Large intestine (tissue), 3 donors: ENCODE data around the gene SEMA3E. TPM values are rescaled to one million over a fixed set of nuclear protein-coding genes. Genes with fewer than 3 reads are reported as not detected.
"Not testable (repeated sequence)": the region's sequence is repeated elsewhere in the genome, so short reads cannot be mapped to it uniquely, and the experiment has no call there.

Experiments used
- DNase-seq, 2 donors: peaks; one replicate each; pipeline versions ENCODE4 v3.0.0 to v3.0.0-alpha.2; 2013
- H3K27ac ChIP-seq: one replicate; pipeline ENCODE4 v1.5.1; 2013; ENCODE audit warnings: low read length
- H3K27me3 ChIP-seq: 2 replicates; pipeline ENCODE4 v1.6.1; 2013; ENCODE audit warnings: low read length; ENCODE audit not compliant: control insufficient read depth, insufficient read depth
- H3K36me3 ChIP-seq: 2 replicates; pipeline ENCODE4 v1.6.1; 2013; ENCODE audit warnings: low read length; ENCODE audit not compliant: control insufficient read depth, insufficient read depth
- H3K4me1 ChIP-seq: one replicate; pipeline ENCODE4 v1.6.1; 2013; ENCODE audit warnings: low read length; ENCODE audit not compliant: control insufficient read depth, insufficient read depth
- H3K4me3 ChIP-seq: one replicate; pipeline ENCODE4 v1.5.1; 2013; ENCODE audit warnings: low read length
- H3K9me3 ChIP-seq: one replicate; pipeline ENCODE4 v1.6.1; 2013; ENCODE audit warnings: mild to moderate bottlenecking, low read depth, low read length, moderate library complexity; ENCODE audit not compliant: control insufficient read depth
- WGBS: methylation state at CpG from one replicate; pipeline ENCODE4 v1.1.5; 2013; ENCODE audit warnings: low lambda C conversion rate; ENCODE audit not compliant: insufficient coverage; 5-methylcytosine and 5-hydroxymethylcytosine counted together
- polyA plus RNA-seq: library from polyadenylated mRNA; unstranded; fragments of 120-200 nt; gene quantifications from one replicate; pipeline ENCODE4 v1.2.1, GENCODE V29; 2013

SEMA3E gene
- polyA plus RNA-seq, 1 donor, result 0.82 TPM

- Histone ChIP-seq H3K36me3 (no peaks in the 10 kb centered on the region), H3K4me1 (no peaks in the 10 kb centered on the region), H3K27ac (no peak overlapping the region), H3K27me3 (no peaks in the 10 kb centered on the region), H3K9me3 (no peaks in the 10 kb centered on the region), H3K4me3 (no peak overlapping the region)
- no CpG with 5 or more reads among the region's 3 CpGs for WGBS
- no peak for DNase-seq
Measured at GRCh38 chr7:83469491-83469890, 179.4 kb downstream of the SEMA3E start.

DNA sequence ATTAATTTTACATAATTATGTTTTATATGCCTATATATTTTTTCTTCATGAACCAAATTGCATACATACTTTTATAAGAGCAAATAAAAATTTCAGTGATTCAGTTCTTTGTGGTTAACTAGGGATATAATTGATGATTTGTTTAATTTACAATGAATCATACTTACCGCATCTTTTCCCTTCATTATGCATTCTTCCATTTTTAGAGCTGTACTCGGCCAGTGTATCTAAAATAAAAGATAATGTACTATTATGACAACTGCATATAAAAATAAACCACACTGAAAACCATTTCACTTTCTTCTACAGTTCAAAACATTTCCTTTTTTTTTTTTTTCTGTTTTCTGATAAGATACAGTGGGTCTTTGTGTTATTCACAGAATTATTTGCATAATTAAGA lies 179.9 kb downstream of the SEMA3E start:
- Histone ChIP-seq H3K4me3 (no peak overlapping the region), H3K27me3 (no peaks in the 10 kb centered on the region), H3K27ac (no peak overlapping the region), H3K36me3 (no peaks in the 10 kb centered on the region), H3K4me1 (no peaks in the 10 kb centered on the region), H3K9me3 (no peaks in the 10 kb centered on the region)
- DNase-seq, result no peak
- WGBS, result 80% methylated on average over 1 of the region's 2 CpGs

DNA sequence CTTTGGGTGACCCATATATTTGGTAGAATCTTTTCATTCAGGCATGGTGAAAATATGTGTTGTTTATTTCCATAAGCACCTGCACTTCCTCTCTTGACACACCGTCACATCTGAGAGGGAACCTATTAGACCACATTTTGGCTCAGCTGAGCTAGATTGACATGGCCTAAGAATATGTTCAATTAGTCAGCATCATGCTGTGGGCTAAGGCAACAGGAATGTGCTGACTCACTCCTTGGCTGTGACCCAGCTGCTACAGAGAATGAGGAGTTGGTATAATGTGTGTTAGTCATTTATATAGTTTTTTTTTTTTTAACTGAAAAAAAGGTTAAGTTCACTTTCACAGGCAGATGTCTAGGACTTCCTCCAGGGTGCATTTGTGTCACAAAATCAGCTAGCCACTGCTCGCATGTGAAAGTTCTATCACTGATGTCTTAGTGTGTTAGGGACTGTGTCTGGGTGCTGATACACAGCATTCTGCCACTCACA lies 180.6 kb downstream of the SEMA3E start:
- Histone ChIP-seq H3K27me3 (no peaks in the 10 kb centered on the region), H3K36me3 (no peaks in the 10 kb centered on the region), H3K27ac (no peak overlapping the region), H3K4me1 (no peaks in the 10 kb centered on the region), H3K9me3 (no peaks in the 10 kb centered on the region), H3K4me3 (no peak overlapping the region)
- no CpG with 5 or more reads among the region's 2 CpGs for WGBS
- DNase-seq, result peak; percentile 12 to 27

DNA sequence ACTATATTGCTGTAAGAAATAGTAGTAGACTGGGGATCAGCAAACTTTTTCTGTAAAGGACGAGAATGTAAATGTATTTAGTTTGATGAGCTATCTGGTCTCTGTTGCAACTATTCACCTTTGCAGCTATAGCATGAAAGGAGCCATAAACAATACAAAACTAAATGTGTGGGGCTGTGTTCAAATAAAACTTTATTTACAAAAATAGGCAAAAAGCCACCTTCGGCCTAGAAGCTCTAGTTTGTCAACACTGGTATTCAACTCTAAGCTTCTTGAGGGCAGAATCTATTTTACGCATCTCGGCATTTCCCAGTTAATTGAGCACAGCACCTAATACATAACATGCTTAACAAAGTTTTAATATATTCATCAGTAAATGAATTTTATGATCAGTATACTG lies 181.4 kb downstream of the SEMA3E start:
- WGBS, result 100% methylated on average over 2 of the region's 4 CpGs
- no peaks in the 10 kb centered on the region for H3K27me3 ChIP-seq
- H3K4me3 ChIP-seq, result no peak overlapping the region
- H3K36me3 ChIP-seq, result no peaks in the 10 kb centered on the region
- H3K9me3 ChIP-seq, result no peaks in the 10 kb centered on the region
- no peak overlapping the region for H3K27ac ChIP-seq
- DNase-seq, result no peak
- H3K4me1 ChIP-seq, result no peaks in the 10 kb centered on the region

DNA sequence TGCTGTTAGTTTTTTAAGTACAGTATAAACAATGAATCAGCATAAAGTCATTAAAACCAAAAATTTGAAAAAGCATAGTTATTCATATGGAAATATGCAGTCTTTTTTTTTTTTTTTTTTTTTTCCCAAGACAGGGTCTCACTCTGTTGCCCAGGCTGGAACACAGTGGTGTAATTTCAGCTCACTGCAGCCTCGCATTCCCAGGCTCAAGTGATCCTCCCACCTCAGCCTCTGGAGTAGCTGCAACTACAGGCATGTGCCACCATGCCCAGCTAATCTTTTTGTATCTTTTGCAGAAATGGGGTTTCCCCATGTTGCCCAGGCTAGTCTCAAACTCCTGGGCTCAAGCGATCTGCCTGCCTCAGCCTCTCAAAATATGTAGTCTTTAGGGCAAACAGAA lies 182.0 kb downstream of the SEMA3E start:
- no peak overlapping the region for H3K27ac ChIP-seq
- H3K27me3 ChIP-seq, result no peaks in the 10 kb centered on the region
- no CpG with 5 or more reads among the region's 2 CpGs for WGBS
- no peaks in the 10 kb centered on the region for H3K9me3 ChIP-seq
- no peaks in the 10 kb centered on the region for H3K36me3 ChIP-seq
- no peak overlapping the region for H3K4me3 ChIP-seq
- no peaks in the 10 kb centered on the region for H3K4me1 ChIP-seq
- DNase-seq, result no peak

- WGBS, result 100% methylated on average over 1 of the region's 4 CpGs
- Histone ChIP-seq H3K27ac (no peak overlapping the region), H3K36me3 (no peaks in the 10 kb centered on the region), H3K4me3 (no peak overlapping the region), H3K9me3 (no peaks in the 10 kb centered on the region), H3K27me3 (no peaks in the 10 kb centered on the region), H3K4me1 (no peaks in the 10 kb centered on the region)
- DNase-seq, result no peak
Measured at GRCh38 chr7:83466187-83466923, 182.6 kb downstream of the SEMA3E start.

DNA sequence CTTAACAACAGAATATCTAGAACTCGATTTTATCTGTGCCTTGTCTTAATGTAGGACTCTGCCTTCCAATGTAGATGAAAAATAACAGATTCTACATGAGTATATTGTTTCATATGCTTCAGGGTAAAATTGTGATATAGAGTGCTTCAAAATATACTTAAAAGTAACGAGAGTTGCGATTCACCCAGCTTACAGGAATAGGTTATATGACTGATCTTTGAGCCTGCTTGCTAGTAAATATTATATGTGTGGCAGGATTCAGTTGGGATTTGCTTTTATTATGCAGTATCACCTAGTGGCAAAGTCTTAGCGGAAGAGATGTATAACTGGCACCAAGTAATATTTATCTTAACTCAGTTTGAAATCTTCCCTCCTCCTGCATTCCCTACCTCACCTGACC lies 183.3 kb downstream of the SEMA3E start:
- WGBS, result 100% methylated on average over 1 of the region's 4 CpGs
- Histone ChIP-seq H3K36me3 (no peaks in the 10 kb centered on the region), H3K4me3 (no peak overlapping the region), H3K9me3 (no peaks in the 10 kb centered on the region), H3K27ac (no peak overlapping the region), H3K27me3 (no peaks in the 10 kb centered on the region), H3K4me1 (no peaks in the 10 kb centered on the region)
- no peak for DNase-seq

DNA sequence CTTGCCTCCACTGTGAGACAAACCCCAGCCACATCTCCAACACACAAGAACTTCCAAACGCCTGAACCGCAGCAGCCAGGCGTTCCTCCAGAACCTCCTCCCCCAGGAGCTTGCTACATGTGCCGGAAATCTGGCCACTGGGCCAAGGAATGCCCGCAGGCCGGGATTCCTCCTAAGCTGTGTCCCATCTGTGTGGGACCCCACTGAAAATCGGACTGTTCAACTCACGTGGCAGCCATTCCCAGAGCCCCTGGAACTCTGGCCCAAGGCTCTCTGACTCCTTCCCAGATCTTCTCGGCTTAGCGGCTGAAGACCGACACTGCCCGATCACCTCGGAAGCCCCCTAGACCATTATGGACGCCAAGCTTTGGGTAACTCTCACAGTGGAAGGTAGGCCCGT lies 187.1 kb downstream of the SEMA3E start:
- not testable (repeated sequence) for H3K4me3 ChIP-seq, H3K9me3 ChIP-seq, DNase-seq, H3K36me3 ChIP-seq, H3K4me1 ChIP-seq, H3K27me3 ChIP-seq, H3K27ac ChIP-seq
- no CpG with 5 or more reads among the region's 15 CpGs for WGBS

DNA sequence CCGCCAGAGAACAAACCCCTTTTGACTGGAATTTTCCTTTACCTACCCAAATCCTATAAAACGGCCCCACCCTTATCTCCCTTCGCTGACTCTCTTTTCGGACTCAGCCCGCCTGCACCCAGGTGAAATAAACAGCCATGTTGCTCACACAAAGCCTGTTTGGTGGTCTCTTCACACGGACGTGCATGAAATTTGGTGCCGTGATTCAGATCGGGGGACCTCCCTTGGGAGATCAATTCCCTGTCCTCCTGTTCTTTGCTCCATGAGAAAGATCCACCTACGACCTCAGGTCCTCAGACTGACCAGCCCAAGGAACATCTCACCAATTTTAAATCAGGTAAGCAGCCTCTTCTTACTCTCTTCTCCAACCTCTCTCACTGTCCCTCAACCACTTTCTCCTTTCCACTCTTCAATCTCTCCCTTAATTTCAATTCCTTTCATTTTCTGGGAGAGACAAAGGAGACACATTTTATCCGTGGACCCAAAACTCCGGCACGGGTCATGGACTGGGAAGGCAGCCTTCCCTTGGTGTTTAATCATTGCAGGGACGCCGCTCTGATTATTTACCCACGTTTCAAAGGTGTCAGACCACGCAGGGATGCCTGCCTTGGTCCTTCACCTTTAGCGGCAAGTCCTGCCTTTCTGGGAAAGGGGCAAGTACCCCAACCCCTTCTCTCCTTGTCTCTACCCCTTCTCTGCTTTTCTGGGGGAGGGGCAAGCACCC lies 188.8 kb downstream of the SEMA3E start:
- WGBS, result no CpG with 5 or more reads among the region's 18 CpGs
- not testable (repeated sequence) for H3K4me1 ChIP-seq, H3K9me3 ChIP-seq, DNase-seq, H3K27ac ChIP-seq, H3K4me3 ChIP-seq, H3K27me3 ChIP-seq, H3K36me3 ChIP-seq

GRCh38 chr7:83459101-83459929 lies 189.6 kb downstream of the SEMA3E start:
- 100% methylated on average over 1 of the region's 6 CpGs for WGBS

More at GRCh38 chr7:83459101-83459929, 189.6 kb downstream of the SEMA3E start:
- not testable (repeated sequence) for H3K4me3 ChIP-seq, H3K36me3 ChIP-seq, H3K27me3 ChIP-seq, H3K4me1 ChIP-seq, DNase-seq, H3K27ac ChIP-seq, H3K9me3 ChIP-seq
